GM12864 (cell line): Measurements from ENCODE around the gene PKDREJ.
A peak's percentile ranks its signal among the peaks of the same experiment; 100 is the strongest.

ENCODE experiments used
- DNase-seq: peaks from one replicate; pipeline ENCODE4 v3.0.0-alpha.2; 2011; ENCODE audit warnings: low read depth
- H3K4me3 ChIP-seq: 2 replicates; pipeline ENCODE4 v1.5.1; 2011; ENCODE audit warnings: mild to moderate bottlenecking, low read depth, low read length, control low read depth
- CTCF ChIP-seq: IDR thresholded peaks from 2 replicates; pipeline ENCODE4 v1.5.1; 2011; ENCODE audit warnings: low read depth, mild to moderate bottlenecking, moderate library complexity, low read length, control low read depth, inconsistent platforms; ENCODE audit errors: missing control alignments

Gene PKDREJ

DNA sequence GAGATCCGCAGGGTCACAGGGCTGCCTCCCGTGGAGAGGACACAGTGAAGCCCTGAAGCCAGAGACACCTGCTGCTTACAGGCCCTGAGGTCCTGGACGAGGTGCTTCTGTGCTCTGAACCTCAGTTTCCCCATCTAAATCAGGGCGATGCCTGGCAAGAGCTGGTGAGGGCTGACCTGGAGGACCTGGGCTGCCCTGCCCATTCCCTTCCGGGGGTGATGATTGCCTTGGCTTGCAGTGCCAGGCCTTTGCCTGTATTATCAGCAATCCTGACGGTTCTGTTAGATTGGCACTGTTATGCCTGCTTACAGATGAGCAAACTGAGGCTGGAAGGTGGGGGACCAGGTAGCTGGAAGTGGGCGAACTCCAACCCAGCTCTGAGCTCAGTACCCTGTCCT is 25.7 kb upstream of the PKDREJ start:
- TF ChIP-seq CTCF: no peak
- H3K4me3 ChIP-seq: peak overlapping the region; percentile 80
- no peak for DNase-seq

DNA sequence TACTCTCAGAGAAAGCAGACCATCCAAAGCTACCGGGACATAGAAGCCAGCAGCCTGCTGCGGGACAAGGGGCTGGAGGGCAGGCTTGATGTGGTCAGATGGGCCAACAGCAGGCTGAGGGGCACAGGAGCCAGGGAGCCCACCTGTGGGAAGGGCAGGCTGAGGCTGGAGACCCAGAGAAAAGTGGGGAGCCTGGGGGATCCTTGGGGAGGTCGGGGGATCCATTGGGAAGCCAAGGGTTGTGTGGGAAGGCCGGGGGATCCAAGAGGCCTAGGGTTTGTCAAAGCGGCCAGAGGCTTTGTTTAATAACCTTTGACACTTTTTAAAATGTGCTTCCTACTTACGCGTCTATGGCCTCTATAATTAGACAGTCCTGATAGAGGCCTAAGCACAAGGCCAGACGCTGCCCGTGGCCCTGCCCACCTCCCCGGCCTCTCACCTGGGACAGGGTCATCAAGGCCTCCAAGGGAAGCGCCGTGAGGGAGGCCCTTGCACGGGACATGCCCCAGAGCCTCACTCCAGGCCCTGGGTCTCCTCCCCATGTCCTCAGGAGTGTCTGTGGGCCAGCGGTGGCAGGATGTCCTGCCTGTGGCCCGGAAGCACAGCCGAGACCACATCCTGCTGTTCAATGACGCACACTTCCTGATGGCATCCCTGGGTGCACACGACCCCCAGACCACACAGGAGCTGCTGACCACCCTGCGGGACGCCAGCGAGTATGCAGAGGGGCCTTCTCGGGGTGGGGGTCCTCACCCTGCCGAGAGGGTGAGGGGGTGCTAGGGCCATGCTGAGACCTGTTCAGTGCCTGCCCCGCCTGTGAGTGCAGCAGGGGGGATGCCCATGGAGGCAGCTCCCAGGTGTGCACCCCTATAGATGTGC is 25.0 kb upstream of the PKDREJ start:
- peak; percentile 55 for DNase-seq
- peak overlapping the region; percentile 80 for H3K4me3 ChIP-seq
- no peak for TF ChIP-seq CTCF

- no peak for TF ChIP-seq CTCF
- H3K4me3 ChIP-seq: peak overlapping the region; percentile 80
- DNase-seq: no peak
Observed at GRCh38 chr22:46286941-46287872, 24.1 kb upstream of the PKDREJ start.

DNA sequence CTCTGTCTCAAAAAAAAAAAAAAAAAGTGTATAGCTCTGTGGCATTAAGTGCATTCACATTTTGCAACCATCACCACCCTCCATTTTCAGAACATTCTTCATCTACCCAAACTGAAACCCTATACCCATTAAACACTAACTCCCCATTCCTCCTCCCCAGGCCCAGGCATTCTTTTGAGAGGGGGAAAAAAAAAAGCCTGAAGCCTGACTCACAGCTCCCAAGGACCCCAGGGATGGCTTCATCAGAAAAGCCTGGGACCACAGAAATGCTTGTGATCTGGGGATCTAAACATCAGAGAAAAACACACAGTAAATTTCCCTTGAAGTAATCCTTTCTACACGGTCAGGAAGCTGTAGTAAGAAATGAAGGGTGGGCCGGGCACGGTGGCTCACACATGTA is 22.9 kb upstream of the PKDREJ start:
- no peak for DNase-seq
- no peak overlapping the region for H3K4me3 ChIP-seq
- no peak for TF ChIP-seq CTCF

DNA sequence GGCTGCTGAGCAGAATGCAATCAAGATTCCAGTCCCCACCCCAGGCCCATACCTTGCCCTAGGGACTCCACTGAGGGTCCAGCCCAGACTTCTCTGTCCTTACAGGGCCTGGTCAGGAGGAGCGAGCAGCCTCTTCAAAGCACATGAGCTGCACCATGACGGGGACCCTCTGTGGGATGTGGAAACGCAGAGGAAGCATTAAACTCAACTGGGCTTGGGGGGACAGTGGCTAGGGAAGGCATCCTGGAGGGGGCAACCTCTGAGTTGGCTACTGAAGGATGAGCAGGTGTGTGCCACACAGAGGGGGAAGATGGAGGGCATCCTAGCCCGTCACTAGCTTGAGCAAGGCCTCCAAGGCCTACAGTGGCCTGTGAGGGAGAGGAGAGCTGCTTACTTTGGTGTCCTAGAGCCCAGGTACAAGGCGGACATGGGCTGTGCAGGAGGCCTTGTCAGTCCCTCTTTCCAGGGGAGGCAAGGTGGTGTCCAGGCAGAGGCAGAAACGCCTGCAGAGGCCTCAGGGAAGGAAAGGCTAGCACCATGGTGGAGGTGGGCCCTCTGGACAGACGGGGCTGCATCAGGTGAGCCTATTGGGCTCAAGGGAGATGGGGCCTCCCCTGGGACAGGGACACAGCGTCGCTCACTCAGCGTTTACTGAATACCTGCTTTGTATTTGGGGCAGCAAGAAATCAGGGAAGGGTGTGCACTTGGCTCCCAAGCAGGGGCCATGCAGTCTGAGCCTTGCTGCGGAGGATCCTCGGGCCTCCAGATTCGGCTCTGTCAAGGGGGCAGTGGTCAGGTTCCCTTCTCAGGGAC is 18.9 kb upstream of the PKDREJ start:
- DNase-seq: no peak
- TF ChIP-seq CTCF: no peak
- no peak overlapping the region for H3K4me3 ChIP-seq

- DNase-seq: no peak
- no peak for TF ChIP-seq CTCF
- H3K4me3 ChIP-seq: no peak overlapping the region
Observed at GRCh38 chr22:46280999-46281623, 18.0 kb upstream of the PKDREJ start.
